ENCODE data around the gene FUT7.

Gene FUT7

DNA sequence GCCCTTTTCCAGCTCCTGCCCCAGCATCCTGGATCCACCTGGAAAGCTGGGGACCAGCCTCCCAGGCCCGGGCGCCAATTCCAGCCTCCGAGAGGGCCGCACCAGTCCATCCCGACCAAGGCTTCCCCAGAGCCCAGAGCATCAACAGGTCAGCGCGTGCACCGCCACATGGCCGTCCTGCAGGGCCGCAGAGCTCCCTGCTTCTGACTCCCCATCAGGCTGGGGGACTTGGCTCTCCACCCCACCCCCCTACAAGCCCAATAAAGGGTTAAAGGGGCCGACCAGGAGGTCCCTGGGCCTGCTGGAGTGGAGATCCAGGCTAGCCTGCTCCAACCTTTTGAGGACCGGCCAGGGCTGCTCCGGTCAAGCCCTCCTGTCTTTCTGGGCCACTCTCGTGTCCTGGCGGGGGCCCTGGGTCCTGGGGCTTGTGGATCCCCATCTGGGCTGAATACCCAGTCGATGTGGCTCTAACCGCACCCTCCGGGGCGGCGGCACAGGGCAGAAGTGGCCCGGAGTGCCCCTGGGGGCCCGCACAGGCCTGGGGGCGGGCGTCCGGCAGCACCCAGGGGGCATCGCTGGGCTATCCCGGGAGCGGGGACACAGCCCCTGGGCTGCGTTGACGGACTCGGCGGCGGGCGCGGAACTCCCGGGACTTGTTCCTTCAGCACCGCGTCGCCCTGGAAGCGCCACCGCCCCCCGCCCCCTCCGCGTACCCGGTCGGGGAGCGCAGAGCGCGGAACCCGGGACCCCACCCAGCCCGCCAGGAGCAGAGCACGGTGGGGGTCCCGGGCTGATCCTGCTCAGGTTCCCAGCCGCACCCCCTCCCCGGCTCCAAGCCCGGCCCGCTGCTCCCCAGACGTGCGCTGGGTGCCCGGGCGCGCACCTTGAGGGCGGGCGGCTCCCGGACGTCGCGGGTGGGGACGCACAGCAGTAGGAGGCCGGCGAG, 21.4 kb upstream of the FUT7 start:
- H3K4me3 ChIP-seq (ENCODE audit: low read length) = no peak overlapping the region
- H2BK15ac ChIP-seq (replicated peaks; ENCODE audit: low read depth) = no peak overlapping the region
- H3K23ac ChIP-seq (ENCODE audit: low read length) = no peak overlapping the region
- no peak overlapping the region for H4K8ac ChIP-seq (ENCODE audit: low read depth, low read length)
- H3K27ac ChIP-seq (ENCODE audit: low read depth, low read length) = no peak overlapping the region
- H3K27me3 ChIP-seq (ENCODE audit: insufficient read depth, low read length, poor library complexity) = peaks cover 8% of the 10 kb centered on the region
- H2AK5ac ChIP-seq (ENCODE audit: low read length) = no peak overlapping the region
- H3K79me1 ChIP-seq (ENCODE audit: low read length) = no peaks in the 10 kb centered on the region
- no peak overlapping the region for H2BK5ac ChIP-seq (ENCODE audit: low read length)
- no peaks in the 10 kb centered on the region for H3K36me3 ChIP-seq (ENCODE audit: control insufficient read depth, insufficient read depth, low read length)
- no peak overlapping the region for H3K4ac ChIP-seq (ENCODE audit: low read depth, low read length)
- H3K56ac ChIP-seq (ENCODE audit: low read length) = no peak overlapping the region
- peak overlapping the region; percentile 48 for H3K4me2 ChIP-seq (ENCODE audit: low read length)
- H3K18ac ChIP-seq (ENCODE audit: low read length) = no peak overlapping the region
- no peak overlapping the region for H4K5ac ChIP-seq (ENCODE audit: low read length)
- H3K79me2 ChIP-seq (ENCODE audit: control insufficient read depth, insufficient read depth, low read length) = no peaks in the 10 kb centered on the region
- no peak for DNase-seq
- no peak overlapping the region for H2BK120ac ChIP-seq (ENCODE audit: low read depth, low read length)
- no peak overlapping the region for H3K9ac ChIP-seq (ENCODE audit: low read length)
- H3K4me1 ChIP-seq (ENCODE audit: control insufficient read depth, low read depth, low read length) = peaks cover 2% of the 10 kb centered on the region
- WGBS (ENCODE audit: extremely low coverage, insufficient coverage, low lambda C conversion rate) = no CpG with 5 or more reads among the region's 71 CpGs

DNA sequence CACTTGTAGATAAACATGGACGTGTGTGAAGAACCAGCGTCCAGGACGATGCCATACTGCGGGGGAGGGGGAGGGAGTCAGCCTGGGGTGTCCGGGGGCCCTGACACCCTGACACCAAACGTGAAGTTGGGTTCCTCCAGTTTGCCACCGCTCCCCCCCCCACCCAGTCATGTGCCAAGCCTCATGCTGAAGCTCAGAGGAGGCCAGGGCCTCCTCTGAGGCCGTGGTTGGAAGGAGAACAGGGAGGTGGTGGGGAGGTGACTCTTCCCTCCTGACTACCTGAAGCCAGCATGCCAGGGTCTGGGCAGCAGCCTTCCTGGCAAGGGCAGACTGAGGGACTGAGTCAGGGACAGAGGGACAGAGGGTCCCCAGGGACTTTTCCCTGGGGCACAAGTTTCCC, 20.4 kb upstream of the FUT7 start:
- H3K4me1 ChIP-seq (ENCODE audit: control insufficient read depth, low read depth, low read length) = peaks cover 2% of the 10 kb centered on the region
- H2BK5ac ChIP-seq (ENCODE audit: low read length) = no peak overlapping the region
- no peak overlapping the region for H3K4me2 ChIP-seq (ENCODE audit: low read length)
- H3K27me3 ChIP-seq (ENCODE audit: insufficient read depth, low read length, poor library complexity) = peaks cover 8% of the 10 kb centered on the region
- no peak overlapping the region for H3K23ac ChIP-seq (ENCODE audit: low read length)
- DNase-seq = no peak
- H3K56ac ChIP-seq (ENCODE audit: low read length) = no peak overlapping the region
- no peak overlapping the region for H3K4ac ChIP-seq (ENCODE audit: low read depth, low read length)
- no peak overlapping the region for H3K18ac ChIP-seq (ENCODE audit: low read length)
- no peak overlapping the region for H4K8ac ChIP-seq (ENCODE audit: low read depth, low read length)
- H2AK5ac ChIP-seq (ENCODE audit: low read length) = no peak overlapping the region
- no peak overlapping the region for H2BK15ac ChIP-seq (replicated peaks; ENCODE audit: low read depth)
- H3K79me1 ChIP-seq (ENCODE audit: low read length) = no peaks in the 10 kb centered on the region
- H3K9ac ChIP-seq (ENCODE audit: low read length) = no peak overlapping the region
- no peak overlapping the region for H3K27ac ChIP-seq (ENCODE audit: low read depth, low read length)
- H3K79me2 ChIP-seq (ENCODE audit: control insufficient read depth, insufficient read depth, low read length) = no peaks in the 10 kb centered on the region
- no peaks in the 10 kb centered on the region for H3K36me3 ChIP-seq (ENCODE audit: control insufficient read depth, insufficient read depth, low read length)
- WGBS (ENCODE audit: extremely low coverage, insufficient coverage, low lambda C conversion rate) = no CpG with 5 or more reads among the region's 8 CpGs
- no peak overlapping the region for H4K5ac ChIP-seq (ENCODE audit: low read length)
- no peak overlapping the region for H3K4me3 ChIP-seq (ENCODE audit: low read length)
- H2BK120ac ChIP-seq (ENCODE audit: low read depth, low read length) = no peak overlapping the region

- Histone ChIP-seq H4K8ac (ENCODE audit: low read depth, low read length) (no peak overlapping the region), H3K79me2 (ENCODE audit: control insufficient read depth, insufficient read depth, low read length) (no peaks in the 10 kb centered on the region), H2BK15ac (replicated peaks; ENCODE audit: low read depth) (no peak overlapping the region), H3K4ac (ENCODE audit: low read depth, low read length) (no peak overlapping the region), H3K4me3 (ENCODE audit: low read length) (no peak overlapping the region), H3K36me3 (ENCODE audit: control insufficient read depth, insufficient read depth, low read length) (no peaks in the 10 kb centered on the region), H2BK5ac (ENCODE audit: low read length) (no peak overlapping the region), H3K23ac (ENCODE audit: low read length) (no peak overlapping the region), H3K4me1 (ENCODE audit: control insufficient read depth, low read depth, low read length) (peaks cover 2% of the 10 kb centered on the region), H3K27ac (ENCODE audit: low read depth, low read length) (no peak overlapping the region), H2BK120ac (ENCODE audit: low read depth, low read length) (no peak overlapping the region), H3K56ac (ENCODE audit: low read length) (no peak overlapping the region), H3K18ac (ENCODE audit: low read length) (no peak overlapping the region), H3K4me2 (ENCODE audit: low read length) (no peak overlapping the region), H3K9ac (ENCODE audit: low read length) (no peak overlapping the region), H3K27me3 (ENCODE audit: insufficient read depth, low read length, poor library complexity) (peaks cover 8% of the 10 kb centered on the region), H2AK5ac (ENCODE audit: low read length) (no peak overlapping the region), H3K79me1 (ENCODE audit: low read length) (no peaks in the 10 kb centered on the region), H4K5ac (ENCODE audit: low read length) (no peak overlapping the region)
- no peak for DNase-seq
- WGBS (ENCODE audit: extremely low coverage, insufficient coverage, low lambda C conversion rate) = no CpG with 5 or more reads among the region's 17 CpGs
Measured at GRCh38 chr9:137051145-137051724, 19.3 kb upstream of the FUT7 start.

DNA sequence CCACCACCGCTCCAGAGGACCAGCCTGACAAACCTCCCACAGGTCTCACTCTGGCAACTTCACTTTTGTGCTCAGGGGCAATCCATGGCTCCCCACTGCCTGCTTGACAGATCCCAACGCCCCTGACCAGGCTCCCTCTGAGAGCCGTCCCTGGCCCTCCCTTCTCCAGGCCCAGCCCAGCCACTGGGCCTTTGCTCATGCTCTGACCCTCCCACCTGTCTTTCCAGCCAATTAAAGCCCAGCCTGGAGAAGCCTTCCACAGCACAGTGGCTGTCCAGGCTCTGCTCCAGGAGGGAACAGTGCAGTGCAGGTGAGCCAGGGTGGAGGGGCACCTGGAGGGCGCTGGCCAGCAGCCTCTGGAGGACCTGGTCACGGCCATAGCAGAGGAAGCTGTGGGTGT, 18.7 kb upstream of the FUT7 start:
- Histone ChIP-seq H3K4ac (ENCODE audit: low read depth, low read length) (no peak overlapping the region), H3K56ac (ENCODE audit: low read length) (no peak overlapping the region), H3K79me2 (ENCODE audit: control insufficient read depth, insufficient read depth, low read length) (no peaks in the 10 kb centered on the region), H4K8ac (ENCODE audit: low read depth, low read length) (no peak overlapping the region), H3K23ac (ENCODE audit: low read length) (no peak overlapping the region), H3K4me3 (ENCODE audit: low read length) (no peak overlapping the region), H3K4me1 (ENCODE audit: control insufficient read depth, low read depth, low read length) (peaks cover 2% of the 10 kb centered on the region), H2BK120ac (ENCODE audit: low read depth, low read length) (no peak overlapping the region), H3K18ac (ENCODE audit: low read length) (no peak overlapping the region), H2AK5ac (ENCODE audit: low read length) (no peak overlapping the region), H3K27me3 (ENCODE audit: insufficient read depth, low read length, poor library complexity) (peaks cover 8% of the 10 kb centered on the region), H3K27ac (ENCODE audit: low read depth, low read length) (no peak overlapping the region), H3K36me3 (ENCODE audit: control insufficient read depth, insufficient read depth, low read length) (no peaks in the 10 kb centered on the region), H3K4me2 (ENCODE audit: low read length) (no peak overlapping the region), H2BK5ac (ENCODE audit: low read length) (no peak overlapping the region), H2BK15ac (replicated peaks; ENCODE audit: low read depth) (no peak overlapping the region), H4K5ac (ENCODE audit: low read length) (no peak overlapping the region), H3K79me1 (ENCODE audit: low read length) (no peaks in the 10 kb centered on the region), H3K9ac (ENCODE audit: low read length) (no peak overlapping the region)
- no CpG with 5 or more reads among the region's 5 CpGs for WGBS (ENCODE audit: extremely low coverage, insufficient coverage, low lambda C conversion rate)
- no peak for DNase-seq

DNA sequence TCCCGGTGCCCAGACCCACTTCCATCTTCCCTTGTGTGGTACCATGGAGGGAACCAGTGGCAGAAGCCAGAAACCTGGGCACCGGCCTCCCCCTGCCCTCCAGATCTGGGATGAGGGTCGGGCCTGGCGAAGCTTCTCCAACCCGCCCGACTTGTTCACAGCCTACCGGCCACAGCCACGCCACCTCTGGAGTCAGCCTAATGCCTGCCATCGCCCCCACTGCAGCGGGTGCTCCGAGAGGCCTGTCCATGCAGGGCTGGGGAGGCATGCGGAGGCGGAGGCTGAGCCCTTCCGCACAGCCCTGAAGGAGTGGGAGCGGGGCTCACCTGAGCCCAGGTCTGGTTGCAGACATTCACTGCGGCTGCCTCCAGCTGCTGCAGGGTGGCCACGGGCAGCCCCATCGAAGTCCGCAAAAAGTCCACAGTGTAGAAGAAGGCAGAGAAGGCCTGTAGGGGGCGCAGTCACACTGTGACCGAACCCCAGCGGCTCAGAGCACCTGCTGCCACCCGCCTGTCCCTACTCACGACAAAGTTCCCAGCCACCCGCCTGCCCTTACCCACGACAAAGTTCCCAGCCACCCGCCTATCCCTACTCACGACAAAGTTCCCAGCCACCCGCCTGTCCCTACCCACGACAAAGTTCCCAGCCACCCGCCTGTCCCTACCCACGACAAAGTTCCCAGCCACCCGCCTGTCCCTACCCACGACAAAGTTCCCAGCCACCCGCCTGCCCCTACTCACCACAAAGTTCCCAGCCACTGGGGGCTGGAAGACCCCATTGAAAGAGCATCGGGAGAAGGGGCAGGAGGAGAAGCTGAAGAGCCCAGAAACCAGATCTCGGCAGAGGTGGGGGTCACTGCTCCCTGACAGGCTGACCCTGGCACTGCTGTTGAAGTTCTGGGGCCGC, 17.9 kb upstream of the FUT7 start:
- Histone ChIP-seq H3K27ac (ENCODE audit: low read depth, low read length) (no peak overlapping the region), H2BK120ac (ENCODE audit: low read depth, low read length) (no peak overlapping the region), H3K4me3 (ENCODE audit: low read length) (no peak overlapping the region), H3K27me3 (ENCODE audit: insufficient read depth, low read length, poor library complexity) (peaks cover 12% of the 10 kb centered on the region), H3K56ac (ENCODE audit: low read length) (no peak overlapping the region), H3K4me1 (ENCODE audit: control insufficient read depth, low read depth, low read length) (peaks cover 2% of the 10 kb centered on the region), H4K8ac (ENCODE audit: low read depth, low read length) (no peak overlapping the region), H3K79me2 (ENCODE audit: control insufficient read depth, insufficient read depth, low read length) (no peaks in the 10 kb centered on the region), H2BK5ac (ENCODE audit: low read length) (no peak overlapping the region), H3K4ac (ENCODE audit: low read depth, low read length) (no peak overlapping the region), H3K18ac (ENCODE audit: low read length) (no peak overlapping the region), H2AK5ac (ENCODE audit: low read length) (no peak overlapping the region), H3K23ac (ENCODE audit: low read length) (no peak overlapping the region), H3K4me2 (ENCODE audit: low read length) (no peak overlapping the region), H3K79me1 (ENCODE audit: low read length) (no peaks in the 10 kb centered on the region), H3K9ac (ENCODE audit: low read length) (no peak overlapping the region), H4K5ac (ENCODE audit: low read length) (no peak overlapping the region), H3K36me3 (ENCODE audit: control insufficient read depth, insufficient read depth, low read length) (no peaks in the 10 kb centered on the region), H2BK15ac (replicated peaks; ENCODE audit: low read depth) (no peak overlapping the region)
- DNase-seq = peak; percentile 61
- WGBS (ENCODE audit: extremely low coverage, insufficient coverage, low lambda C conversion rate) = no CpG with 5 or more reads among the region's 38 CpGs

All from mesendoderm (in vitro differentiated cells).